Stimulated activated CD4-positive, alpha-beta T cell treated with anti-CD3 and anti-CD28 coated beads, Interleukin-1b, Interleukin-23, amount 100 ng/mL, for 1 hour (primary cell): Measurements from ENCODE around the gene ADGRD2.

Experiments used
- DNase-seq, 2 donors: peaks; one replicate each; pipeline ENCODE4 v3.0.0-alpha.2; 2020; ENCODE audit warnings: low read depth in 2 of 2

The ADGRD2 gene

GRCh38 chr9:124436320-124436719 is 13.9 kb upstream of the ADGRD2 start:
- DNase-seq = no peak

GRCh38 chr9:124437086-124437485 is 13.2 kb upstream of the ADGRD2 start:
- DNase-seq = no peak

GRCh38 chr9:124438091-124438490 is 12.2 kb upstream of the ADGRD2 start:
- no peak for DNase-seq

GRCh38 chr9:124439086-124439485 is 11.2 kb upstream of the ADGRD2 start:
- DNase-seq = no peak

GRCh38 chr9:124439686-124440243 is 10.5 kb upstream of the ADGRD2 start:
- no peak for DNase-seq

- DNase-seq = no peak
Measured at GRCh38 chr9:124440786-124441185, 9.5 kb upstream of the ADGRD2 start.

GRCh38 chr9:124441291-124441690 is 9.0 kb upstream of the ADGRD2 start:
- no peak for DNase-seq

GRCh38 chr9:124442379-124442778 is 7.9 kb upstream of the ADGRD2 start:
- no peak for DNase-seq

- no peak for DNase-seq
Measured at GRCh38 chr9:124442826-124443225, 7.4 kb upstream of the ADGRD2 start.

GRCh38 chr9:124443625-124444024 is 6.6 kb upstream of the ADGRD2 start:
- no peak for DNase-seq

- DNase-seq = no peak
Measured at GRCh38 chr9:124444166-124444565, 6.1 kb upstream of the ADGRD2 start.

GRCh38 chr9:124447297-124447661 is 3.0 kb upstream of the ADGRD2 start:
- DNase-seq = no peak

GRCh38 chr9:124448019-124448418 is 2.2 kb upstream of the ADGRD2 start:
- DNase-seq = no peak

GRCh38 chr9:124449381-124450151 is 685 bp upstream of the ADGRD2 start:
- DNase-seq = no peak

- no peak for DNase-seq
Measured at GRCh38 chr9:124450931-124451661, 845 bp downstream of the ADGRD2 start.

GRCh38 chr9:124452326-124452725 is 2.1 kb downstream of the ADGRD2 start:
- DNase-seq = no peak

GRCh38 chr9:124452841-124453585 is 2.8 kb downstream of the ADGRD2 start:
- DNase-seq = no peak

- DNase-seq = no peak
Measured at GRCh38 chr9:124453586-124454191, 3.4 kb downstream of the ADGRD2 start.

GRCh38 chr9:124454296-124454695 is 4.0 kb downstream of the ADGRD2 start:
- no peak for DNase-seq

GRCh38 chr9:124454791-124455443 is 4.7 kb downstream of the ADGRD2 start:
- no peak for DNase-seq

- no peak for DNase-seq
Measured at GRCh38 chr9:124455820-124456219, 5.6 kb downstream of the ADGRD2 start.
